ENCODE results near the gene TRAK2. TPM values are rescaled to one million over a fixed set of nuclear protein-coding genes. Genes with fewer than 3 reads are reported as not detected.

TRAK2 gene
- total RNA-seq, 2 experiments from 2014 or later = 7.1 to 11.9 TPM

- H3K4me1 ChIP-seq (ENCODE audit: insufficient read depth, low read length, poor library complexity, severe bottlenecking) = peaks cover 22% of the 10 kb centered on the region
- no peak overlapping the region for H3K4me2 ChIP-seq (ENCODE audit: low read length)
- no peaks in the 10 kb centered on the region for H4K20me1 ChIP-seq (ENCODE audit: insufficient read depth, low read length)
- TF ChIP-seq CTCF (conservative IDR thresholded peaks at IDR 0.05; ENCODE audit: low read length) (no peak), EZH2phosphoT487 (IDR thresholded peaks at IDR 0.05; ENCODE audit: borderline replicate concordance, low read depth, low read length) (no peak)
- intact Hi-C loops (cut with micrococcal nuclease; ENCODE audit: unreplicated experiment) = no loop called here
- ChIA-PET CTCF (ENCODE audit: unreplicated experiment) (no interaction called here), POLR2A (interaction anchor here (1.7 kb wide), 1 partner anchor 12 kb away, joined by 6 read pairs; no protein-coding TSS in a partner anchor)
- H3K9me2 ChIP-seq (ENCODE audit: insufficient read depth, low read length) = no peaks in the 10 kb centered on the region
- H3K79me2 ChIP-seq (ENCODE audit: insufficient read depth, low read depth, low read length) = no peaks in the 10 kb centered on the region
- BruUV-seq (replicated peaks) = no TSS peak
- no peaks in the 10 kb centered on the region for H3K9me3 ChIP-seq (ENCODE audit: low read length)
- no peak overlapping the region for H3K27ac ChIP-seq (ENCODE audit: low read depth, low read length, poor library complexity, severe bottlenecking)
- no peaks in the 10 kb centered on the region for H3K36me3 ChIP-seq (ENCODE audit: insufficient read depth, low read length)
- H2AFZ ChIP-seq (ENCODE audit: low read length) = no peak overlapping the region; the same call in 1 of the 2 replicates
- no peak overlapping the region for H3K4me3 ChIP-seq (ENCODE audit: low read depth, low read length, poor library complexity, severe bottlenecking)
- DNase-seq (ENCODE audit: low spot score) = no peak
These were observed 105.5 kb downstream of the TRAK2 start for GRCh38 chr2:201345625-201346213.

- H3K36me3 ChIP-seq (ENCODE audit: insufficient read depth, low read length) = no peaks in the 10 kb centered on the region
- H3K4me3 ChIP-seq (ENCODE audit: low read depth, low read length, poor library complexity, severe bottlenecking) = no peak overlapping the region
- peak overlapping the region; percentile 36 for H2AFZ ChIP-seq (ENCODE audit: low read length)
- intact Hi-C loops (cut with micrococcal nuclease; ENCODE audit: unreplicated experiment) = no loop called here
- BruUV-seq (replicated peaks) = no TSS peak
- peak overlapping the region; percentile 14 for H3K4me2 ChIP-seq (ENCODE audit: low read length)
- POLR2A ChIA-PET = interaction anchor here (0.6 to 2.1 kb wide), 9 partner anchors 8 to 781 kb away, joined by 3 to 10 read pairs (median 5); partner anchors contain the start of genes CASP8, STRADB and TRAK2
- H3K27ac ChIP-seq (ENCODE audit: low read depth, low read length, poor library complexity, severe bottlenecking) = no peak overlapping the region
- TF ChIP-seq EZH2phosphoT487 (IDR thresholded peaks at IDR 0.05; ENCODE audit: borderline replicate concordance, low read depth, low read length) = no peak
- TF ChIP-seq CTCF (conservative IDR thresholded peaks at IDR 0.05; ENCODE audit: low read length) = peak; percentile 43; the same call in 1 of the 2 replicates
- DNase-seq (ENCODE audit: low spot score) = peak; percentile 61
- no peaks in the 10 kb centered on the region for H3K9me2 ChIP-seq (ENCODE audit: insufficient read depth, low read length)
- no peaks in the 10 kb centered on the region for H4K20me1 ChIP-seq (ENCODE audit: insufficient read depth, low read length)
- H3K9me3 ChIP-seq (ENCODE audit: low read length) = no peaks in the 10 kb centered on the region
- no peaks in the 10 kb centered on the region for H3K79me2 ChIP-seq (ENCODE audit: insufficient read depth, low read depth, low read length)
- CTCF ChIA-PET (ENCODE audit: unreplicated experiment) = no interaction called here
- H3K4me1 ChIP-seq (ENCODE audit: insufficient read depth, low read length, poor library complexity, severe bottlenecking) = peaks cover 22% of the 10 kb centered on the region
These were observed 106.4 kb downstream of the TRAK2 start for GRCh38 chr2:201344663-201345366.

All from OCI-LY7 (cell line).